NCI-H345 treated with DMSO at 0.1 percent for 48 hours (cell line): ENCODE measurements around the gene SUSD4.

Source experiments
- DNase-seq: peaks from one replicate; lab custom pipeline; 2025; ENCODE audit not compliant: unreplicated experiment; lab: John Stamatoyannopoulos, UW

The SUSD4 gene

DNA sequence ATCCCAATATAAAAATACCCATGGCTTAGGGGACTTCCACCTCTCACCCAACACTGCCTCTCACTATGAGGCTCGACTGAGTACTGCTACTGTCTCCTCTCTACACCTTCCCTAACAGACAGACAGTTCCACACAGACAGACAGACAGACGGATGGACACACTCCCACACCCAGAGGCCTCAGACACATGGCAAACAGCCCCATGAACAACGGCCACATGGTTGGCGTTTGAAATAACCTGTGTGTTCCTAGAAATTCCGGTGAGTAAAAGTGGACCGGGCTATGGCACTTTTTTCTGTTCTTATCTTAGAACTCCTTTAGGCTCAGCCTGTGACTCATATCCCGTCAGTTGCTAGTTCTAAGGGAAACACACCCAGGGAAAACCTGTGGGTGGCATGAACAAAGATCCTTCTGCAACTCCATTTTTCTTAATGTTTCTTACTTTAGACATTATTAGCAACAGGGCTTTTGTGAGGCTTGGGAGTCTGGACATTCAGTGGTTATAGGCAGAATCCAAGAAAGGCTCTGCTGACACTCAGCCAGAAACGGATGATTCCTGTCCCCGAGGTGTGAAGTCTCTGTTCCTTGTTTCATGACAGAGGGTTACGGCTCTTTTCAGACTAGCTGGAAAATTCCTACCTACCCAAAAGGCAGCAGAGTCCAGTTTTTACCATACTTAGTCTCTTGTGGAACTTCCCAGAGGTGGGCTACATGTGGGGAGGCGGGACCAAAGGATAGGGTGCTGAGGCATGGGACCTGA lies 130.4 kb downstream of the SUSD4 start:
- DNase-seq, result no peak

DNA sequence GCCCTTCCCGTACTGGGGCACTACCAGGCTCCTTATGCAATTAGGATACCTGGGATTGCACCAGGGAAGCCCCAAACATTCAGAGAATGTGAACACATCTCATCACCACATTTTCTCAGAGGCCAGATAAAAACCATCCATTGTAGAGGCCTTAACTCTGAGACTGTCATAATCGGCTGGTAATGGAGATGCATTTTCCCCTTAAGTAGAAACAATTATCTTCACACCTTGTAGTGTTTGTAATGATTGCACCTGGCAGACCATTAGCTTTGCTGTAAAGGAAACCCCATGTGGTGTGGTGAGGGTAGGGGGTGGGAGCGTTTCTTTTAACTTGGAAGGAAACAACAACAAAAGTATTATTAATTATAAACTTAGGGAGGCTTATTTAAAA lies 131.0 kb downstream of the SUSD4 start:
- no peak for DNase-seq

DNA sequence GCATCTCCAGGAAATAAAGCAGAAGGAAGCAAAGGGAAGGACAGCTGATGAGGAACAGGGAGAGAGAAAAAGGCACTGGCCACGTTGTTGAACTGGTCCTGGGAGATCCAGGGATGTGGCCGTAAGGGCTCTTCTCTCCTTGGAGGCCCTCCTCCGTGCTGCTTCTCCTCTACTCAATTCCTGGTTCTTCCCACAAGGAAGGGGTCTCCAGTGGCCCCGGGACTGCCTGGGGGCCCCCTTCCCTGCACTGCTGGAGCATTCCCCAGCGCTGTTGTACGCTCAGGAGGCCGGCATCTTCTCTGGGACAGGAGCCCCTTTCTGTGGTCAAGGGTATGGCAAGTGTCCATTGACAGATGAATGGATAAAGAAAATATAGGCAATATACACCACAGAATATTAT lies 132.4 kb downstream of the SUSD4 start:
- no peak for DNase-seq

DNA sequence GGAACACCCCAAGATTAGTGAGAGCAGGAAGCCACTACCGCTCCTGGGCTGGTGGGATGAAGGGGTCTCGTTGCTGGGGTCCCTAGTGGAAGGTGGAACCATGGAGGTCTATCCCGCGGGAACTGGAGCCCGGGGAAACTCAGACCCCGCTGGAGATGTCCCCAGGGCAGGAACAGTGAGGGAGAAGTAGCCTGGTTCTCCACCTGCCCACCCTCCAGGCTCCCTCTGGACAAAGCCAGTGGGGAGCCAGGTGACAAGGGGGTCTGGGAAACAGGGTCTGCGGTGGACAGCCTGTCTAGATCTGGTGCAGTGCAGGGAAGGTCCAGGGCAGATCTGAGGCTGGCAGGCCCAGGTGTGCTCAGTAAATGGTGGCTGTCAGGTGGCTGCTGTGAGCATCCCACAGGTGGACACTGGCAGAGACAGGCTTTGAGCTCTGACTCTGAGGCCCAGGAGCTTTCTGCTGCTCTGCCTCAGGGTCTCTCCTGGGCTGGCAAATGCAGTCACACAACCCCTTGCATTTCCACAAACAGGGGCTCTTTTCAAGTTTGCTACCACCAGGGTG lies 132.9 kb downstream of the SUSD4 start:
- no peak for DNase-seq

DNA sequence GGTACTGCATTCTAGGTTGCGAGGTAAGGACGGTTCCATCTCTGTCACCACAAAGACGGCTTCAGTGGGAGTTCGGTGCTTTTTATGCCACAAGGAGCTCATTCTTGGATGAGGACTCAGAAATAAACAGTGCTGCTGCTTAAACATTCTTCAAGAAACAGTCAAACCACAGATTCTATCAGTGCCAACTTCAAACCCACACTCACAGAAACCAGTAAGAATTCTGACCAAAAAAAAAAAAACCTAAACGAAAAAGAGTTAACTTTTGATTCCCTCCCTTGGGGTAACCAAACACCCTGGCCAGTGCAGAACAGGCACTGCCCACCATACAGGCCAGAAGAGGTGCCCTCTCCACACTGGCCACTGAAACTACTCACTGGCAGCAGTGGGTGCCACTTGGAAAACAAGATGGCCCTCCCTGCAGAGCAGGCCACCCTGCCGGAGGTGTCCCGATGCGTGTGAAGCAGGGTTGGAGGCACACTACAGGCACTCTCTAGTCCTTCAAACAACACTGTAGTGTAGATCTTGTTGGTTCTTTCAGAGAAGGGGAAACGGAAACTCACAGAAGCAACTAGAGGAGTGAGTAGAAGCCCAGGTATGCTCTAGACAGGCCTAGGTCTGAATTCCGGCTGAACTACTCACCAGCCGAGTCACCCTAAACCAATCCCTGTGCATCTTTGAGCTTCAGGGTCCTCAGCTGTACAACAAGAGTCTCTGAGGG lies 133.7 kb downstream of the SUSD4 start:
- no peak for DNase-seq

DNA sequence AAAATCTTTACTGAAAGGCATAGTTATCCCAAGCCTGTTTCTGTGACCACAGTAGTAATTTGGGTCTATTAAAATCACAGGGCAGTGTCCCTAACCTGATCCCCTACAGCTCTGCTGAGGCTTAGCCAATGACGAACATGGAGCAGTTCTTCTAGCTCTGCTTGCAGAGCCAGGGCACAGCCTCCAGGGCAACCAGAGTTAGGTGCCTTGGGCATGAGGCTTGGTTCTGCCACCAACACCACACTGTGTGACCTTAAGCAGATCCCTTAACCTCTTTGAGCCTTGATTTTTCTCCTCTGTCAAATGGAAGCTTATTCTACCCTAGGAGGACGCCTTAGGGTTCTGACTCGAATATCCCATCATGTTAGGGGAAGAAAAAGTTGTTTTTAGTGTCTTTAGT lies 134.2 kb downstream of the SUSD4 start:
- no peak for DNase-seq

DNA sequence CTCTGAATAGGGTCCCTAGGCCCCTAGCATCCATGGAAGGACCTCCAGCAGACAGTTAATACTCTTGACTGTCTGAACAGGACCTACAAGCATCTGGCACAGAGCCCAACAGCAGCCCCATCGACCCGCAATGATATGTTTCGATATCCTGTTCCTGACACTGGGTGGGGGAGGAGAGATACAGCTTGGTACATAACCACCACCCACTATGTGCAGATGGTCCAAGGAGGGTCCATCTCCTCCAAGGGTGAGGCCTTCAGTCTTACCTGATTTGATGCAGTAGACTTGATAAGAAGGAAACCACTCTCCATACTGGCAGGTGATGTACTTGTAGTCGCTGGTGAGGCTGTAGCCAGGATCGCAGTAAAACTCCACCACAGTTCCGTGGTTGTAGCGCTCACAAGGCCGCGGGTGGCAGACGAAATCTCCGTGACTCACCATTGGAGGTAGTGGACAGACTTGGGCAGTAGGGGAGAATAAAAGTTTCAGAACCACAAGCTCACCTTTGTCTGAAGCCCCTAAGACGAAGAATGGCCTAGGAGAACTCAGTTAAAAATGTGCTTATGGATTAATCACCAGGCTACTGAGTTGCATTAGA lies 134.9 kb downstream of the SUSD4 start:
- DNase-seq, result no peak

DNA sequence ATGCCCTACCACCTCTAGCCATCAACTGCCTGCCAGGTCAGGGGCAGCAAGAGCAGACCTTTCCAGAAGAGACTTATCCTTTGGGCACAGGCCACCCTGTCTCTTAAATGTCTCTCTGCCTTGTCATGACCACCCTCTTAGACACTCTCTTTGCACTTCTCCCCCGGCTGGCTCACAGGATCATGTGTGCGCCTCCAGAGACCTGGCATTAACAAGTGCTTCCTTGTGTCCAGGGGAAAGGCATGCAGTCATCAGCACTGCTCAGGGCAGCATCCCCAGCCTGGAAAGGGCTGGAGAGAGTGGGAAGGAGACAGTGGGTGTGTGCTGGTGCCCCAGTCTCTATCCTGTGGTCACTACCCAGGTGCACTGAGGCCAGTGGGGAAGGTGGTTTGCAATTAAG lies 135.8 kb downstream of the SUSD4 start:
- no peak for DNase-seq

DNA sequence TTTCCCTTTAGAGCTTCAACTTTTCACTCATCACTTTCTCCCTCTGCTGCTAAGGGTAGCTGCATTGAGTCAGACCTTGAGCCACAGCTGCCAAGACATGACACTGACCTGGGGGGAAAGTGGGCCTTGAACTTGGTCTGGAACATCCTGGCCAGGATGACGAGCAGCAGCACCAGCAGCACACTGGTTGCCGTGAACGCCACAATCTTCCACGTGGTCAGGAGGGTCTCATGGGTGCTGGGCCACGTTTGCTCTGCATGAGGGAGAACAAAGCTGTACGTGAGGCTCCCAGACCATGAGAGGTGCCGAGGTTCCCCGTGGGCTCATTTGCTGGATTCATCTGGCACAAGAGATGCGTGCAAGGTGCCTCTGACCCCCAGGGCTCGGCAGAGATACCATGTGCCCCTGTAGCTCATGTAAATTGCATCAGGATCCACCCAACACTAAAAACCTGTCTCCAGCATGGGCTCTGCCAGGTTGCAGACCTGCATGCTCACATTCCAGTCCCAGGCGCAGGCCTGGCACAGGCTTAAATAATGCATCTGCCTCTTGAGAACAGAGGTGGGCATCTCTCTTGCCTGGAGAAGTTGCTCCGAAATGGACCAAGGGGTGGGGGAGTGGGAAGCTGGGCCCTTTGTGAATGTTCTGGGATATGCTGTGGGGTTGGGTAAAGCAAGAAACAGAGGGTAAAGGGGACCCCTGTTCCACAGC lies 136.3 kb downstream of the SUSD4 start:
- no peak for DNase-seq

DNA sequence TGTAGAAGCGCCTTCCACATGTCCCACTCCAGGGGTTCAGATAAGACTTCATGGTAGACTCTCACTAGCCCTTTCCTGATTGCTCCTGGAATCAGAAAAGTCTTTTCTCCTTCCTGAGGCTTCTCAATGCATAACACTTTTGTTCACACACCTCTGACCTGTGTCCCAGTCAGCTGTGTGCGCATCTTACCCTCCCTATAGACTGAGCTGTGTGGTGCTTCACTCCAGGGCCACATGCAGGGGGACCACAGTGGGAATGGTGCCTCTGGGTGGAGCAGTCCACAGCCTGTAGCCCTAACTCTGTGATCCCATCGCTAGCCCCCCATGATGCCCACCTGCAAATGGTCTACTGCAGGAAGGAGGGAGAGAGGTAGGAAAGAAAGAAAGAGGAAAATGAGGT lies 136.9 kb downstream of the SUSD4 start:
- no peak for DNase-seq

DNA sequence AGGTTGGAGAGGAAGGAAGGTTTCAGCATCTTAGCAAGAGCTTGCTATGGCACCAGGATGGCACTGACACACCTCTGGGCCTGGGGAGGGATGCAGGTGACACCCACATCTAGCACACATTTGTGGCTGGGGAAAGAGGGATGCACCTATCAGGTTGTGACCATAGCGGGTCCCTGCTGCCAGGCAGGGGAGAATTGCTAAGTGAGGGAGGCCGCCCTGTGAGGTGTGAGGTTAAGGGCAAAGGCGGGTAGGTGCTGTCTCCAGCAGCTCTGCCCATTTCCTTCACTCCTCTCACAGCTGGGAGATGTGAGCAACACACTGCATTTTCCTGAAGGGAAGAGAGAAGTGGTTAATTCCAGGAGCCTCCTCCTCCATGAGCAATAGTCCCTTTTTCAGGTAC lies 137.7 kb downstream of the SUSD4 start:
- no peak for DNase-seq

DNA sequence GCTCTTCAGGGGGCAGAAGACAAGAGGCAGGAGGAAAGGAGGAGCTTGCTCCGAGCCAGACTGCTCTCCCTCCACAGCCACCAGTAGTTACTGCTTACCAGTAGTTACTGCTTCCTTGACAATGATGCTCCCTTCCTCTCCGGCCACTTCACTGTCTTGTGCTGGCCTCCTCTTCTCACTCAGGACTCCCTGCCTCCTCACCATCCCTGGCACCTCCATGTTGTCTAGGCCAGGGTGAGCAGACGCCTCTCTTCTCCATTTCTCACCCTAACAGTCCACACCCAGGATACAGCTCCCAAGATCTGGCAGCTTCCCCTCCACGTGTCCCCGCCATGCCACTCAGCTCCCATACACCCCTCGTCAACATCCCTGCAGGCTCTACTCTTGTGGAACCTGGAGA lies 138.5 kb downstream of the SUSD4 start:
- no peak for DNase-seq

DNA sequence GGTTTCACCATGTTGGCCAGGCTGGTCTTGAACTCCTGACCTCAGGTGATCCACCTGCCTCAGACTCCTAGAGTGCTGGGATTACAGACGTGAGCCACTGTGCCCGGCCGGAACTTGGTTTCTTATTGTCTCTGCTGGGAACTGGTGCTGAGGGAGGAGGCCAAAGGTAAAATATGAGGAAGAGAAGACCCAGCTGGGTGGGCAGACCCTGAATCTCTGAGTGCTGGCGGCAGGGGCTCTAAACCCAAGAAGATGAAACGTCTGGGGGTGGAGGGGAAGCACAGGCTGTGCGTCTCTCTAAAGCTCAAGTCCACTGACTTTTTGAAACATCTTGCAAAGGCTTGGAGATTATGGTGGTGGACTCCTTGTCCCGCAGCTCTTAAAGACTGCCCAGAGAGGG lies 138.9 kb downstream of the SUSD4 start:
- DNase-seq, result no peak

DNA sequence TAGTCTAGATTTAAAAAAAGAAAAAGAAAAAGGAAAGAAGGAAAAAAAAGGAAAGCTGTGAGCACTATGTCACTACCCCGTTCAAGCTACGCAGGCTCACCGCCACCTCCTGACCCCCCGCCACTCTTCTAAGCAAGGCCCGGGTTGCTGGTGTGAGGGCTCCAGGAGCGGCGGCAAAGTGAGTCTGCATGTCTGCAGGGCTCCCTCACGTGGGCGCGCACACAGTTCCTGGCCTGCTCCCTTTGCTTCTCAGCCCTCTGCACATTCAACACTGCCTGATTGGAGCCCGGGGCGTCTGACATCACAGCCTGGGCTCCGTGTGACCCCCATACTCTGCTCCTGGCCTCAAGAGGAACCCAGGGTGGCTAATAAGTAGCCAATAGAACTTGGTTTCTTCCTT lies 139.5 kb downstream of the SUSD4 start:
- no peak for DNase-seq

DNA sequence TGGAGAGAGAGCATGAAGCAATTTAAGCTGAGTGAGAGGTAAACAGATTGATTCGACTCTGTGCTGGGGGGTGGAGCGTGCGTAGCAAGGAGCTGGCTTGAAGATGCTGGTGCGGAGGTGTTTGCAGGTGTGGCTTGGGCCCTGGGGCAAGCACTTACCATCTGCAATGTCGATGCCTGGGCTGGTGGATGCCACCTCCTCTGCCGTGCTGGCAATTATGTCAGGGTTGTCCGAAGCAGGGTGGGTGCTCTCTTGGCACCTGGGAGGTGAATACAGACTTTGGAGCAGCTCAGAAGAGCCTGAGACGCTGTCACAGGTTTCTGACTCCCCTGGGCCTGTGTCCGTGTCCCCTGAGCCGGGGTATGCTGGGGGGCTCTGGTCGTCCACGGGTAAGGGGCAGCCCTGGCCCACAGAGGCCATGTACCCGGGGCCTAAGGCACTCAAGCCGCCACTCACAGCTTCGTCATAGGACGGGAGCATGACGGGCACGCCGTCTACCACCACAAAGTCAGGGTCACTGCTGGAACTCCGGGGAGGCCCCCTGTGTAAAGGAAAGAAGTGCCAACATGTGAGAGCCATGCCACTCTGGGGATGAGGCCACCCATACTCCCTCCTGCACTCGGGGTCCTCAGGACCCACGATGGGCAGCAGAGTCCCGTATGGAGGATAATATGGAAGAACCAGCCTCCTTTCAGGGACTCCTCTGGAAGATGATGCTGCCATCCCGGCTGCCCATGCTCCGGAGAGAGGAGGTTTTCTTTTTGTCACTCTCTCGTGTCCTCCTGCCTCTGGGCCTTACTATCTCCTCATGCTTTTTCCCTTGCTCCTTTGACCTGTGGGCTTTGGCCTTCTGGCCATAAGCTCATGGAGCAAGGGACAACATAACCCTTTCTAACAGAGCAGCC lies 140.6 kb downstream of the SUSD4 start:
- no peak for DNase-seq

DNA sequence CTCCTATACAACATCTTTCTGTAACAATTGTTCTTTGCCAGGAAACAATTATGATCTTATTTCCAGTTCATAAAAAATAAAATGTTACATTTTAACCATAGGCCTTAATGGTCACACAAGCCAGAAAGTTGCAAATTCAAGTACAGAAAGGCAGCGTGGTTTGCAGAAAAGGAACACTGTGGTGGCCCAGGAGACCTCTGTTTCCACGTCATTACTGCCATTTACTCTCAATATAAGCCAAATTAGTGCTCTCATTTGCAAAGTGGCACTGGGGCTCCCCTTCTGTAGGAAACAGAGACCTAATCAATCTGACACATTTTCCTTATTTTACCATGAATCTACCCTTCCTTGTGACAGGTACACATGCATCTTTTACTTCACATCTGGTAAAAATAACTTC lies 141.6 kb downstream of the SUSD4 start:
- DNase-seq, result no peak

DNA sequence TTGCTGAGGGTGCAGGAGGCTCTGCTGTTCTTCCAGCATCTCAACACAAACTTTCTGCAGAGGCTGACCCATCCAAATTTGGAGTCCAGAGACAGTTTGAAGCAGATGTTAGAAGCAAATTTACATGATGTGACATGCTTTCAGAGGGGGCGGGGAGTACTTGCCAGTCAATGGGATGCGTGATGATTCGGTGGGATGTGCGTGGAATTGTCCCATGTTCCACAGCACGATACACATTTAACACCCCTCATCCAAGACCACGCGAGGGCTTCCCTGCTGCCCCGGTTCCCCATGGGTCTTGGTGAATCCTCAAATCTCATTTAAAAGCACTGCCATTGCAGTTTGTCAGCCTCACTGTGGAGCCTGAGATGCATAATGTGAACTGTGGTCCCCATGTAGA lies 142.3 kb downstream of the SUSD4 start:
- DNase-seq, result no peak

DNA sequence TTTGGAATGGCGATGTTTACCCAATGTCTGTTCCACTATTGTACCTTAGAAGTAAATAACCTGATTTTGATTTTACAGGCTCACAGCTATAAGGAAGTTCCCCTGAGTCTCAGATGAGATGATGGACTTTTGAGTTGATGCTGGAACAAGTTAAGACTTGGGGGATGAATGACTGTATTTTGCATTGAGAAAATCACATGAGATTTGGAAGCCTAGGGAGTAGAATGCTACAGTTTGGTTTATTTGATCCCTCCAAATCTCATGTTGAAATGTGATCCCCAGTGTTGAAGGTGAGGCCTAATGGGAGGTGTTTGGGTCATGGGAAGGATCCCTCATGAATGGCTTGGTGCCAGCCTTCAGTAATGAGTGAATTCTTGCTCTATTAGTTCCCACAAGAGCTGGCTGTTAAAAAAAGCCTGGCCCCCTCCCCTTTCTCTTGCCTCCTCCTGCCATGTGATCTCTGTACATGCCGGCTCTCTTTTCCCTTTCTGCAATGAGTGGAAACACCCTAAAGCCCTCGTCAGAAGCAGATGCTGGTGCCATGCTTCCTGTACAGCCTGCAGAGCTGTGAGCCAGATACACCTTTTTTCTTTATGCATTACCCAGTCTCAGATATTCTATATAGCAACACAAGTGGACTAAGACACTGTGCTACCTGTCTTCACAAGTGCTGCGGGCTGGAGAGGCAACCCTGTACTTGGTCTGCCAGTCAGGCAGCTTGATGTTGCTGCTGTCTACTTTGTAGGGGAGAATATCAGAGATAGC lies 143.9 kb downstream of the SUSD4 start:
- no peak for DNase-seq

DNA sequence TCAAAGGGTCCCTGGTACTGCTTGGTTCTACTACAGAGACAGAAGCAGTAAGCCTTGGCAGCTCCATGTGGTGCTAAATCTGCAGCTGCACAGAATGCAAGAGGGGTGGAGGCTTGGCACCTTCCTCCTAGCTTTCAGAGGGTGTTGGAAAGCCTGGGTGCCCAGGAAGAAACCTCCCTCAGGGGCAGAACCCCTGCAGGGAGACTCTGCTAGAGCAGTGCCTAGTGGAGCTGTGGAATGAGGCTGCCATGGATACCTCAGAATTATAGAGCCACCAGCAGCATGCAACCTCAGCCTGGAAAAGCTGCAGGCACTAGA lies 144.7 kb downstream of the SUSD4 start:
- no peak for DNase-seq

DNA sequence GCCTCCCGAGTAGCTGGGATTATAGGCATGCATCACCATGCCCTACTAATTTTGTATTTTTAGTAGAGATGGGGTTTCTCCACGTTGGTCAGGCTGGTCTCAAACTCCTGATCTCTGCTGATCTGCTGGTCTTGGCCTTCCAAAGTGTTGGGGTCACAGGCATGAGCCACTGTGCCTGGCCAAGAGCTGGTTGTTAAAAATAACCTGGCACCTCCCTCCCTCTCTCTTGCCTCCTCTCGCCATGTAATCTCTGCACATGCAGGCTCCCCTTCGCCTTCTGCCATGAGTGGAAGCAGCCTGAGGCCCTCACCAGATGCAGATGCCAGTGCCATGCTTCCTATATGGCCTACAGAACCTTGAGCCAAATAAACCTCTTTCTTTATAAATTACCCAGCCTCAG lies 146.2 kb downstream of the SUSD4 start:
- no peak for DNase-seq
